ENCODE results near the gene ETNPPL.

Gene ETNPPL

GRCh38 chr4:108799306-108799705 is 36.5 kb upstream of the ETNPPL start:
- Histone ChIP-seq H3K27ac (ENCODE audit: low read length) (no peak overlapping the region), H3K36me3 (replicated peaks; ENCODE audit: low read depth, low read length) (no peaks in the 10 kb centered on the region), H3K27me3 (ENCODE audit: low read depth, low read length) (no peaks in the 10 kb centered on the region), H4K20me1 (ENCODE audit: insufficient read depth, low read length) (no peaks in the 10 kb centered on the region), H3K4me2 (ENCODE audit: low read length) (no peak overlapping the region), H3K9me3 (ENCODE audit: insufficient read depth, low read length) (no peaks in the 10 kb centered on the region), H2AFZ (ENCODE audit: low read depth, low read length) (no peak overlapping the region), H3K4me1 (ENCODE audit: low read length) (no peaks in the 10 kb centered on the region), H3K9ac (ENCODE audit: low read length) (no peak overlapping the region), H3K4me3 (ENCODE audit: low read length) (no peak overlapping the region), H3K79me2 (ENCODE audit: low read length) (no peaks in the 10 kb centered on the region)
- no peak for TF ChIP-seq CTCF (IDR thresholded peaks at IDR 0.05; ENCODE audit: low read depth, low read length)
- TF ChIP-seq EZH2phosphoT487 (IDR thresholded peaks at IDR 0.05; ENCODE audit: low read depth) = no peak

- H3K9ac ChIP-seq (ENCODE audit: low read length) = no peak overlapping the region
- H3K36me3 ChIP-seq (replicated peaks; ENCODE audit: low read depth, low read length) = no peaks in the 10 kb centered on the region
- H3K79me2 ChIP-seq (ENCODE audit: low read length) = no peaks in the 10 kb centered on the region
- H2AFZ ChIP-seq (ENCODE audit: low read depth, low read length) = no peak overlapping the region
- H3K9me3 ChIP-seq (ENCODE audit: insufficient read depth, low read length) = no peaks in the 10 kb centered on the region
- H3K4me2 ChIP-seq (ENCODE audit: low read length) = no peak overlapping the region
- H3K4me1 ChIP-seq (ENCODE audit: low read length) = no peaks in the 10 kb centered on the region
- no peak overlapping the region for H3K27ac ChIP-seq (ENCODE audit: low read length)
- no peak overlapping the region for H3K4me3 ChIP-seq (ENCODE audit: low read length)
- no peak for TF ChIP-seq CTCF (IDR thresholded peaks at IDR 0.05; ENCODE audit: low read depth, low read length)
- no peaks in the 10 kb centered on the region for H3K27me3 ChIP-seq (ENCODE audit: low read depth, low read length)
- H4K20me1 ChIP-seq (ENCODE audit: insufficient read depth, low read length) = no peaks in the 10 kb centered on the region
These were observed 33.3 kb upstream of the ETNPPL start for GRCh38 chr4:108796173-108796572.

- no peaks in the 10 kb centered on the region for H3K36me3 ChIP-seq (replicated peaks; ENCODE audit: low read depth, low read length)
- no peak overlapping the region for H3K9ac ChIP-seq (ENCODE audit: low read length)
- no peak overlapping the region for H3K4me3 ChIP-seq (ENCODE audit: low read length)
- H3K27ac ChIP-seq (ENCODE audit: low read length) = no peak overlapping the region
- no peak overlapping the region for H3K4me2 ChIP-seq (ENCODE audit: low read length)
- no peaks in the 10 kb centered on the region for H4K20me1 ChIP-seq (ENCODE audit: insufficient read depth, low read length)
- no peak overlapping the region for H2AFZ ChIP-seq (ENCODE audit: low read depth, low read length)
- no peaks in the 10 kb centered on the region for H3K4me1 ChIP-seq (ENCODE audit: low read length)
- H3K27me3 ChIP-seq (ENCODE audit: low read depth, low read length) = no peaks in the 10 kb centered on the region
- H3K9me3 ChIP-seq (ENCODE audit: insufficient read depth, low read length) = no peaks in the 10 kb centered on the region
- TF ChIP-seq EZH2phosphoT487 (IDR thresholded peaks at IDR 0.05; ENCODE audit: low read depth) (no peak), CTCF (IDR thresholded peaks at IDR 0.05; ENCODE audit: low read depth, low read length) (no peak)
- H3K79me2 ChIP-seq (ENCODE audit: low read length) = no peaks in the 10 kb centered on the region
These were observed 32.9 kb upstream of the ETNPPL start for GRCh38 chr4:108795733-108796132.

- no peaks in the 10 kb centered on the region for H3K79me2 ChIP-seq (ENCODE audit: low read length)
- H4K20me1 ChIP-seq (ENCODE audit: insufficient read depth, low read length) = no peaks in the 10 kb centered on the region
- TF ChIP-seq CTCF (IDR thresholded peaks at IDR 0.05; ENCODE audit: low read depth, low read length) (no peak), EZH2phosphoT487 (IDR thresholded peaks at IDR 0.05; ENCODE audit: low read depth) (no peak)
- H3K27me3 ChIP-seq (ENCODE audit: low read depth, low read length) = no peaks in the 10 kb centered on the region
- H3K4me2 ChIP-seq (ENCODE audit: low read length) = no peak overlapping the region
- no peaks in the 10 kb centered on the region for H3K9me3 ChIP-seq (ENCODE audit: insufficient read depth, low read length)
- H3K9ac ChIP-seq (ENCODE audit: low read length) = no peak overlapping the region
- no peaks in the 10 kb centered on the region for H3K36me3 ChIP-seq (replicated peaks; ENCODE audit: low read depth, low read length)
- no peak overlapping the region for H3K4me3 ChIP-seq (ENCODE audit: low read length)
- no peaks in the 10 kb centered on the region for H3K4me1 ChIP-seq (ENCODE audit: low read length)
- H2AFZ ChIP-seq (ENCODE audit: low read depth, low read length) = no peak overlapping the region
- H3K27ac ChIP-seq (ENCODE audit: low read length) = no peak overlapping the region
These were observed 31.3 kb upstream of the ETNPPL start for GRCh38 chr4:108794136-108794535.

Measured in OCI-LY3 (cell line).